Measurements from ENCODE around the gene CEP170.

The CEP170 gene

DNA sequence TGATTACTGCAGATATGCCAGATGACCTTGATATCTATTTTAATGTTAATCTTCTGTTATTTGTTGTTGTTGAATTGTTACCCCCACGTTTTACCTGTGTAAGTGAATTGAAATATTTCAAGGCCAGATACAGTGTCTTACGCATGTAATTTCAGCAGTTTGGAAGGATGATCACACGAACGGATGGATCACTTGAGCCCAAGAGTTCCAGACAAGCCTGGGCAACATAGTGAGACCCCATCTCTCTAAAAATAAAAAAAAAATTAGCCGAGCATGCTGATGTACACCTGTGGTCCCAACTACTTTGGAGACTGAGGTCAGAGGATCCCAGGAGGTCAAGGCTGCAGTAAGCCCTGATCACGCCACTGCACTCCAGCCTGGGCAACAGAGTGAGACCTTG, 33.0 kb upstream of the CEP170 start:
- TF ChIP-seq ZFX (IDR thresholded peaks at IDR 0.05; ENCODE audit: borderline replicate concordance), result no peak
- TF ChIP-seq, protein P1, sequence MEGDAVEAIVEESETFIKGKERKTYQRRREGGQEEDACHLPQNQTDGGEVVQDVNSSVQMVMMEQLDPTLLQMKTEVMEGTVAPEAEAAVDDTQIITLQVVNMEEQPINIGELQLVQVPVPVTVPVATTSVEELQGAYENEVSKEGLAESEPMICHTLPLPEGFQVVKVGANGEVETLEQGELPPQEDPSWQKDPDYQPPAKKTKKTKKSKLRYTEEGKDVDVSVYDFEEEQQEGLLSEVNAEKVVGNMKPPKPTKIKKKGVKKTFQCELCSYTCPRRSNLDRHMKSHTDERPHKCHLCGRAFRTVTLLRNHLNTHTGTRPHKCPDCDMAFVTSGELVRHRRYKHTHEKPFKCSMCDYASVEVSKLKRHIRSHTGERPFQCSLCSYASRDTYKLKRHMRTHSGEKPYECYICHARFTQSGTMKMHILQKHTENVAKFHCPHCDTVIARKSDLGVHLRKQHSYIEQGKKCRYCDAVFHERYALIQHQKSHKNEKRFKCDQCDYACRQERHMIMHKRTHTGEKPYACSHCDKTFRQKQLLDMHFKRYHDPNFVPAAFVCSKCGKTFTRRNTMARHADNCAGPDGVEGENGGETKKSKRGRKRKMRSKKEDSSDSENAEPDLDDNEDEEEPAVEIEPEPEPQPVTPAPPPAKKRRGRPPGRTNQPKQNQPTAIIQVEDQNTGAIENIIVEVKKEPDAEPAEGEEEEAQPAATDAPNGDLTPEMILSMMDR (IDR thresholded peaks at IDR 0.05), result no peak
- H3K27ac ChIP-seq, result no peak overlapping the region

GRCh38 chr1:243287652-243288051, 32.6 kb upstream of the CEP170 start:
- no peak overlapping the region for H3K27ac ChIP-seq
- TF ChIP-seq, protein P1 (IDR thresholded peaks at IDR 0.05), result no peak
- no peak for TF ChIP-seq ZFX (IDR thresholded peaks at IDR 0.05; ENCODE audit: borderline replicate concordance)

GRCh38 chr1:243287123-243287460, 32.0 kb upstream of the CEP170 start:
- no peak for TF ChIP-seq ZFX (IDR thresholded peaks at IDR 0.05; ENCODE audit: borderline replicate concordance)
- TF ChIP-seq, protein P1 (IDR thresholded peaks at IDR 0.05), result no peak
- no peak overlapping the region for H3K27ac ChIP-seq

DNA sequence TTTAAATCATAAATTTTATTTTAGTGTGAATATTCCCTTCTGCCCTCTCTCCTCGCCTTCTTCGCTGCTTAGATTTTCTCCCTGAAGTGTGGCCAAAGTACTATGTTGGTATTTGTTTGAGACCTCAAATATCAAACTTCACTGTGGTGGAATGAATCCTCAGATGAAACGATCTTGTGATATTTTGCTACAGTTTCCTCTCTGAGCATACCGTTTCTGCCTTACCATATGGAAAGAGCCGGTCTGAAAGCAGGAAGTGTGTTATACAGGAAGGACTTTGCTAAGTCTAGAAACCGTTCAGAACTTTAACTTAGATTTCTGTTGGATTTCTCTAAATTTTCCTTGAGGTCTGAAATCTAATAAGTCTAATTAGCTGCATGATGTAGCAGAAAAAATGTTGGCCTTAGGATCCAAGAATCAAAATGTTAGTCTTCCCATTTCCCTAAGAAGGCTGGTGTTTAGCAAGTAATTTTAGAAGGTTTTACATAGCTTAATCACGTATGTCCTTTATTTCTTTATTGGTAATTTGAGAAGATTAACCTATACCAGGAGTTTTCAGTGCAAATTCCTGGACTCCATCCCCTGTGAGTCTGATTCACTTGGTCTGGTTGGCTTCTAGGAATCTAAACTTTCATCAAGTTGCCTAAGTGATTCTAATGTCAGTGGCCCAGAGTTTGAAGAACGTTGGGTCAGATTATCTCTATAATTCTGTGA, 31.5 kb upstream of the CEP170 start:
- TF ChIP-seq ZFX (IDR thresholded peaks at IDR 0.05; ENCODE audit: borderline replicate concordance), result no peak
- TF ChIP-seq, protein P1 (IDR thresholded peaks at IDR 0.05), result no peak
- no peak overlapping the region for H3K27ac ChIP-seq

DNA sequence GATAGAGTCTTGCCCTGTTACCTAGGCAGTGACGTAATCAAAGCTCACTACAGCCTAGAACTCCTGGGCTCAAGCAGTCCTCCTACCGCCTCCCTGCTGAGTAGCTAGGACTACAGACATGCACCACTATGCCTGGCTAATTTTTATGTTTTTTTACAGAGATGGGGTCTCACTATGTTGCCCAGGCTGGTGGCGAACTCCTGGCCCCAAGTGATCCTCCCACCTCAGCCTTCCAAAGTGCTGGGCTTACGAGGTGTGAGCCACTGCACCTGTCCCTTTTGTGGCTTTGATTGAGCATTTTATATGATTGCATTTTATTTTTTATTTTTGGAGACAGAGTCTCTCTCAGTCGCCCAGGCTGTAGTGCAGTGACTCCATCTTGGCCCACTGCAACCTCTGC, 26.6 kb upstream of the CEP170 start:
- no peak overlapping the region for H3K27ac ChIP-seq
- no peak for TF ChIP-seq ZFX (IDR thresholded peaks at IDR 0.05; ENCODE audit: borderline replicate concordance)
- TF ChIP-seq, protein P1 (IDR thresholded peaks at IDR 0.05), result no peak

DNA sequence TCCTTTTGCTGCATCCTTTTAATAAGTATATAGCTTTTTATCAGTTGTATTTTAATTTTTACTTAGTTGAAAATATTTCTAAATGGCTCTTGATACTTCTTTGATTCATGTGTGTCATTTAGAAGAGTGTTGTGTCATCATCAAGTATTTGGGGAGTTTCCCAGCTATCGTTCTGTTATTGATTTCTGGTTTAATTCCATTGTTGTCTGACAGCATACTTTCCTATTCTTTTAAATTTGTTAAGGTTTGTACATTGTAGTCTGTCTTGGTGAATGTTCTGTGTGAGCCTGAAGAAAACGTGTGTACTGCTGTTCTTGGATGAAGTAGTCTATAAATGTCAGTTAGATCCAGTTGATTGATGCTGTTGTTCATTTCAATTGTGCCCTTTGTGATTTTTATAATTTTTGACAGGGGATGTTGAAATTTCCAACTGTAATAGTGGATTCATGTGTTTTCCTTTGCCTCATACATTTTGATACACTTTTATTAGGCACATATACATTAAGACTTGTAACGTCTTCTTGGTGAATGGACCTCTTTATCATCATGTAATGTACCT, 25.6 kb upstream of the CEP170 start:
- no peak overlapping the region for H3K27ac ChIP-seq
- TF ChIP-seq, protein P1 (IDR thresholded peaks at IDR 0.05), result no peak
- no peak for TF ChIP-seq ZFX (IDR thresholded peaks at IDR 0.05; ENCODE audit: borderline replicate concordance)

DNA sequence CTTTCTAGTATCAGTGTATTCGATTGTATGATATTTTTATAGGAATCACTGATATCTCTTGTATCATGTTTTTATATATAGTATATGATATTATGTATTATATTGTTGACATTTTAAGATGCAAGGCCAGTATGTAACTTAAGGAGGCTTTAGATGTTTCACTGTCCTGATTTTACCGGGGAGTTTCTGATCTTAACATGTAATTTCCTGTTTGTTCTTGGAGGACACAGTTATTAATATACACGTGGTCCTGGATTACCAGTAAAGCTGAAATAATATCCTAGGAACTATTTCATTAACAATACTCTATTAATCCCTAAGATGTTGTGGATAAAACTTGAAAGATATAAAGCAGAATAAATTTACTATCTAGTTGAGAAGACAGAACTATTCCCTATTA, 20.2 kb upstream of the CEP170 start:
- no peak for TF ChIP-seq ZFX (IDR thresholded peaks at IDR 0.05; ENCODE audit: borderline replicate concordance)
- TF ChIP-seq, protein P1 (IDR thresholded peaks at IDR 0.05), result no peak
- no peak overlapping the region for H3K27ac ChIP-seq
